ENCODE results near the gene SMAD4. TPM values are rescaled to one million over a fixed set of nuclear protein-coding genes. Genes with fewer than 3 reads are reported as not detected.

The SMAD4 gene
- total RNA-seq, 2 experiments from 2014 or later: 80.3 to 83.8 TPM

DNA sequence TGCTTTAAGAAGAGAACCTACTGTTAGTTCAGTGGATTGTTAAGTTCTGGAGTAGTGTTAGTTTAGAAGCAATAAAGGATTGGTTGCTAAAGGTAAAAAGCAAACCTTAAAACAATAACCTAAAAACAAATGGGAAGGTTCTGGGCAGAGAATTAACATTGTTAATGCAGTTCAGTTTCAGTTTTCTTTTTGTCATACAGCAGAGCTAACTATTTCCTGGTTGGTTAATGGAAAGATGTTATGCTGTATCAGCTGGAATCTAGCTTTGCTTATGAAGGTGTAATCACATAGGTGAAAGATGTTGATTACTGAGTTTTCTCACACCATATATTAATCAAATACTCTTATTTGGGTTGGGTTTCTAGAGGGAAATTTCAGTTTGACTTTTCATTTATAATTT, 23.8 kb downstream of the SMAD4 start:
- Mint-ChIP-seq H3K9me3 (no peaks in the 10 kb centered on the region), H3K4me1 (peaks cover 28% of the 10 kb centered on the region), H3K27me3 (no peaks in the 10 kb centered on the region), H3K4me3 (peak overlapping the region; percentile 65), H3K27ac (peak overlapping the region; percentile 91), H3K36me3 (ENCODE audit: low read depth) (peaks cover 53% of the 10 kb centered on the region)
- ChIA-PET POLR2A (interaction anchor here (0.7 to 5.7 kb wide), 5 partner anchors 14 to 175 kb away, joined by 3 to 43 read pairs (median 17); partner anchors contain the start of genes ELAC1, ME2, MEX3C and SMAD4), CTCF (interaction anchor here (0.7 to 2.7 kb wide), 3 partner anchors 99 to 234 kb away, joined by 3 to 12 read pairs (median 7); partner anchors contain the start of genes ME2 and MRO)
- no peak for DNase-seq

- Mint-ChIP-seq H3K27me3 (no peaks in the 10 kb centered on the region), H3K36me3 (ENCODE audit: low read depth) (peaks cover 52% of the 10 kb centered on the region), H3K27ac (no peak overlapping the region), H3K9me3 (no peaks in the 10 kb centered on the region), H3K4me3 (no peak overlapping the region), H3K4me1 (peaks cover 26% of the 10 kb centered on the region)
- CTCF ChIA-PET: interaction anchor here (1.3 to 2.7 kb wide), 3 partner anchors 25 to 235 kb away, joined by 4 to 12 read pairs (median 7); partner anchors contain the start of genes ME2, MRO and SMAD4
- POLR2A ChIA-PET: interaction anchor here (1.1 to 5.7 kb wide), 4 partner anchors 24 to 176 kb away, joined by 5 to 43 read pairs (median 18); partner anchors contain the start of genes ELAC1, ME2, MEX3C and SMAD4
- no peak for DNase-seq
These were observed 24.8 kb downstream of the SMAD4 start for GRCh38 chr18:51054764-51055163.

- CTCF ChIA-PET: interaction anchor here (0.6 kb wide), 1 partner anchor 93 kb away, joined by 3 read pairs; no protein-coding TSS in a partner anchor
- Mint-ChIP-seq H3K4me1 (peaks cover 10% of the 10 kb centered on the region), H3K27me3 (no peaks in the 10 kb centered on the region), H3K9me3 (no peaks in the 10 kb centered on the region), H3K27ac (no peak overlapping the region), H3K4me3 (no peak overlapping the region), H3K36me3 (ENCODE audit: low read depth) (peaks cover 65% of the 10 kb centered on the region)
- POLR2A ChIA-PET: interaction anchor here (2.2 kb wide), 1 partner anchor 30 kb away, joined by 18 read pairs; the partner anchor contains the start of gene SMAD4
- no peak for DNase-seq
These were observed 30.0 kb downstream of the SMAD4 start for GRCh38 chr18:51059969-51060368.

GRCh38 chr18:51064256-51064655, 34.2 kb downstream of the SMAD4 start:
- CTCF ChIA-PET: no interaction called here
- no peak overlapping the region for H3K27ac Mint-ChIP-seq
- no peaks in the 10 kb centered on the region for H3K9me3 Mint-ChIP-seq
- H3K4me3 Mint-ChIP-seq: no peak overlapping the region
- POLR2A ChIA-PET: no interaction called here
- H3K27me3 Mint-ChIP-seq: no peaks in the 10 kb centered on the region
- H3K4me1 Mint-ChIP-seq: peaks cover 10% of the 10 kb centered on the region
- peaks cover 51% of the 10 kb centered on the region for H3K36me3 Mint-ChIP-seq (ENCODE audit: low read depth)
- no peak for DNase-seq

GRCh38 chr18:51066273-51066672, 36.3 kb downstream of the SMAD4 start:
- ChIA-PET POLR2A (interaction anchor here (0.9 to 1.1 kb wide), 2 partner anchors 36 to 188 kb away, joined by 3 read pairs; partner anchors contain the start of genes ME2 and SMAD4), CTCF (interaction anchor here (1.3 kb wide), 1 partner anchor 10 kb away, joined by 3 read pairs; no protein-coding TSS in a partner anchor)
- Mint-ChIP-seq H3K4me3 (no peak overlapping the region), H3K9me3 (no peaks in the 10 kb centered on the region), H3K36me3 (ENCODE audit: low read depth) (peaks cover 58% of the 10 kb centered on the region), H3K27me3 (no peaks in the 10 kb centered on the region), H3K27ac (no peak overlapping the region), H3K4me1 (peaks cover 6% of the 10 kb centered on the region)
- no peak for DNase-seq

GRCh38 chr18:51068105-51068504, 38.1 kb downstream of the SMAD4 start:
- DNase-seq: no peak
- CTCF ChIA-PET: no interaction called here
- no peak overlapping the region for H3K27ac Mint-ChIP-seq
- H3K4me3 Mint-ChIP-seq: no peak overlapping the region
- no peaks in the 10 kb centered on the region for H3K9me3 Mint-ChIP-seq
- peaks cover 4% of the 10 kb centered on the region for H3K4me1 Mint-ChIP-seq
- peaks cover 65% of the 10 kb centered on the region for H3K36me3 Mint-ChIP-seq (ENCODE audit: low read depth)
- POLR2A ChIA-PET: no interaction called here
- H3K27me3 Mint-ChIP-seq: no peaks in the 10 kb centered on the region

- Mint-ChIP-seq H3K4me3 (no peak overlapping the region), H3K27ac (no peak overlapping the region), H3K9me3 (no peaks in the 10 kb centered on the region), H3K27me3 (no peaks in the 10 kb centered on the region), H3K36me3 (ENCODE audit: low read depth) (peaks cover 59% of the 10 kb centered on the region), H3K4me1 (peaks cover 13% of the 10 kb centered on the region)
- CTCF ChIA-PET: no interaction called here
- DNase-seq: no peak
- POLR2A ChIA-PET: no interaction called here
These were observed 39.9 kb downstream of the SMAD4 start for GRCh38 chr18:51069885-51070284.

- Mint-ChIP-seq H3K4me3 (no peak overlapping the region), H3K27me3 (no peaks in the 10 kb centered on the region), H3K9me3 (no peaks in the 10 kb centered on the region), H3K27ac (no peak overlapping the region), H3K36me3 (ENCODE audit: low read depth) (peaks cover 55% of the 10 kb centered on the region), H3K4me1 (peaks cover 15% of the 10 kb centered on the region)
- DNase-seq: no peak
- ChIA-PET CTCF (no interaction called here), POLR2A (no interaction called here)
These were observed 40.5 kb downstream of the SMAD4 start for GRCh38 chr18:51070545-51070944.

DNA sequence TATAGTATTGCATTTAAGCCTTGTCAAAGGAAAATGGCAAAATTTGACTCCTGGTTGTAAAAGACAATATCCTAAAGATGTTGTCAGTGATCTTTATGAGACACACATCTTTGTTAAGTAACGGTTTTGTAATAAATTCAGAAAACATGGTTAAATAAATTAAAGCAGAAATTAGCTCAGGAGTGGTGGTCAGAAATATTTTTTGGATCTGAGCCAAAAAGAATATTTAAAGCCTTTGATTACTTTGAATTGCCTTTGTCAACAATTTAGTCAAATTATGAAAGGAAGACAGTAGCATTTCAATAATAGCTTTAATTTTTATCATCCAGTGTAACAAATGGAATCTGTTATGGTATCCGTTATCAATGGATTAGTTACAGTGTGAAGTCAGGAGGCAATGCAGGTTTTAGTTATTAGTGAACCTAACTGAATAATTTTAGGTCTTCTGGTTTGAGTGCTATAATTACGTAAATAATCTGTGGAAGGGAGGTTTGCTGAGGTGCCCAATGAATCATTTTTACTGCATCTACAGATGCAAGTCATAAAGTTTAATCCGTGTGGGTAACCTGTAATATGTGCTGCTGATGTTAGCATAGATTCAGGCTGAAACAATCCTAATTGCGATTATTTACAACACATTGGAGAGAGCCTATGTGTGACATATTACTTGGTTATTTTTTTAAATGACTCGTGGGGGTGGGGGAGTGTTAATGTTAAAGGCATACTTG, 42.7 kb downstream of the SMAD4 start:
- no peak for DNase-seq
- ChIA-PET CTCF (no interaction called here), POLR2A (no interaction called here)
- Mint-ChIP-seq H3K9me3 (no peaks in the 10 kb centered on the region), H3K4me1 (peaks cover 15% of the 10 kb centered on the region), H3K4me3 (no peak overlapping the region), H3K27ac (no peak overlapping the region), H3K27me3 (no peaks in the 10 kb centered on the region), H3K36me3 (ENCODE audit: low read depth) (peaks cover 66% of the 10 kb centered on the region)

- ChIA-PET POLR2A (no interaction called here), CTCF (no interaction called here)
- no peak overlapping the region for H3K4me3 Mint-ChIP-seq
- H3K27me3 Mint-ChIP-seq: no peaks in the 10 kb centered on the region
- peaks cover 15% of the 10 kb centered on the region for H3K4me1 Mint-ChIP-seq
- peaks cover 67% of the 10 kb centered on the region for H3K36me3 Mint-ChIP-seq (ENCODE audit: low read depth)
- no peak for DNase-seq
- no peaks in the 10 kb centered on the region for H3K9me3 Mint-ChIP-seq
- H3K27ac Mint-ChIP-seq: no peak overlapping the region
These were observed 44.6 kb downstream of the SMAD4 start for GRCh38 chr18:51074605-51075004.

DNA sequence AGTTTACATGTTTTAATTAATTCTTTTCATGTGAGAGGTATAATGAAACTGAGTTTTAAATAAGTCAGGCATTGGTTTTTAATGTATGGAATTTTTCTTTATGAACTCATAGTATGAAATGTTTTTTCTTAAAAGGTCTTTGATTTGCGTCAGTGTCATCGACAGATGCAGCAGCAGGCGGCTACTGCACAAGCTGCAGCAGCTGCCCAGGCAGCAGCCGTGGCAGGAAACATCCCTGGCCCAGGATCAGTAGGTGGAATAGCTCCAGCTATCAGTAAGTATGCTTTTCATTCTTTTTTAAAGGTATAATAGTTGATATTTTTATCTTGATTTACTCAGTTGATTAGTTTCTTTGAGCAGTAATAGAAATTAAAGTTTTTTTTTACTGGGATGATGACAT, 46.5 kb downstream of the SMAD4 start:
- POLR2A ChIA-PET: no interaction called here
- H3K27me3 Mint-ChIP-seq: no peaks in the 10 kb centered on the region
- H3K9me3 Mint-ChIP-seq: no peaks in the 10 kb centered on the region
- H3K27ac Mint-ChIP-seq: no peak overlapping the region
- H3K4me1 Mint-ChIP-seq: peaks cover 17% of the 10 kb centered on the region
- no peak for DNase-seq
- H3K4me3 Mint-ChIP-seq: no peak overlapping the region
- CTCF ChIA-PET: interaction anchor here (1.0 kb wide), 1 partner anchor 256 kb away, joined by 3 read pairs; no protein-coding TSS in a partner anchor
- H3K36me3 Mint-ChIP-seq (ENCODE audit: low read depth): peaks cover 65% of the 10 kb centered on the region

GRCh38 chr18:51077217-51077616, 47.2 kb downstream of the SMAD4 start:
- no peaks in the 10 kb centered on the region for H3K9me3 Mint-ChIP-seq
- ChIA-PET POLR2A (no interaction called here), CTCF (interaction anchor here (1.1 kb wide), 1 partner anchor 26 kb away, joined by 3 read pairs; no protein-coding TSS in a partner anchor)
- DNase-seq: no peak
- peaks cover 23% of the 10 kb centered on the region for H3K4me1 Mint-ChIP-seq
- peaks cover 64% of the 10 kb centered on the region for H3K36me3 Mint-ChIP-seq (ENCODE audit: low read depth)
- no peak overlapping the region for H3K27ac Mint-ChIP-seq
- no peak overlapping the region for H3K4me3 Mint-ChIP-seq
- H3K27me3 Mint-ChIP-seq: no peaks in the 10 kb centered on the region

GRCh38 chr18:51078026-51078425, 48.0 kb downstream of the SMAD4 start:
- POLR2A ChIA-PET: interaction anchor here (0.9 kb wide), 1 partner anchor 10 kb away, joined by 3 read pairs; no protein-coding TSS in a partner anchor
- no peaks in the 10 kb centered on the region for H3K9me3 Mint-ChIP-seq
- no peak overlapping the region for H3K4me3 Mint-ChIP-seq
- CTCF ChIA-PET: interaction anchor here (1.1 kb wide), 1 partner anchor 27 kb away, joined by 3 read pairs; no protein-coding TSS in a partner anchor
- H3K27me3 Mint-ChIP-seq: no peaks in the 10 kb centered on the region
- H3K36me3 Mint-ChIP-seq (ENCODE audit: low read depth): peaks cover 63% of the 10 kb centered on the region
- DNase-seq: no peak
- peaks cover 31% of the 10 kb centered on the region for H3K4me1 Mint-ChIP-seq
- H3K27ac Mint-ChIP-seq: no peak overlapping the region

All from activated CD4-positive, alpha-beta memory T cell treated with anti-CD3 and anti-CD28 coated beads, Interleukin-2, amount 10 ng/mL, durations not matched to agents 7 days and 5 days (primary cell).